Esophagus (tissue), 2 donors: Measurements from ENCODE around the gene IPO13. TPM values are rescaled to one million over a fixed set of nuclear protein-coding genes. Genes with fewer than 3 reads are reported as not detected.
A peak's percentile ranks its signal among the peaks of the same experiment; 100 is the strongest.

ENCODE experiments used
- H3K27ac ChIP-seq, 2 donors: one replicate each; pipeline ENCODE4 v1.5.1; 2013; ENCODE audit warnings: low read depth in 2 of 2, mild to moderate bottlenecking in 2 of 2, inconsistent platforms in 1 of 2, low read length in 1 of 2, moderate library complexity in 1 of 2
- H3K27me3 ChIP-seq, 2 donors: one replicate each; pipeline ENCODE4 v1.6.1; 2013; ENCODE audit warnings: low read length in 2 of 2, control low read depth in 1 of 2, mild to moderate bottlenecking in 1 of 2; ENCODE audit not compliant: insufficient read depth in 2 of 2, control insufficient read depth in 1 of 2
- H3K36me3 ChIP-seq, 2 donors: one replicate each; pipeline ENCODE4 v1.6.1; 2013; ENCODE audit warnings: low read length in 1 of 2; ENCODE audit not compliant: control insufficient read depth in 2 of 2, insufficient read depth in 2 of 2
- H3K4me1 ChIP-seq, 2 donors: one replicate each; pipeline ENCODE4 v1.6.1; 2013; ENCODE audit warnings: low read length in 1 of 2; ENCODE audit not compliant: control insufficient read depth in 2 of 2, insufficient read depth in 2 of 2
- H3K4me3 ChIP-seq, 2 donors: one replicate each; pipeline ENCODE4 v1.5.1; 2013; ENCODE audit warnings: low read length in 2 of 2, mild to moderate bottlenecking in 2 of 2, low read depth in 1 of 2, moderate library complexity in 1 of 2
- H3K9me3 ChIP-seq, 2 donors: one replicate each; pipeline ENCODE4 v1.6.1; 2013; ENCODE audit warnings: mild to moderate bottlenecking in 2 of 2, low read depth in 1 of 2, low read length in 1 of 2, moderate library complexity in 1 of 2; ENCODE audit not compliant: control insufficient read depth in 2 of 2, insufficient read depth in 1 of 2
- WGBS, 2 donors: extraction: QIAGEN DNeasy Blood & Tissue Kit; methylation state at CpG; one replicate each; pipeline ENCODE4 v1.1.7; 2013; 5-methylcytosine and 5-hydroxymethylcytosine counted together
- polyA plus RNA-seq, 2 donors: library from polyadenylated mRNA; stranded (reverse); fragments of 200-250 nt; gene quantifications; one replicate each; pipeline ENCODE4 v1.2.3, GENCODE V29; 2013
- donor health status: healthy with polysubstance abuse.
- donor health status: Bipolar disorder and iron deficiency.

The IPO13 gene, protein sequence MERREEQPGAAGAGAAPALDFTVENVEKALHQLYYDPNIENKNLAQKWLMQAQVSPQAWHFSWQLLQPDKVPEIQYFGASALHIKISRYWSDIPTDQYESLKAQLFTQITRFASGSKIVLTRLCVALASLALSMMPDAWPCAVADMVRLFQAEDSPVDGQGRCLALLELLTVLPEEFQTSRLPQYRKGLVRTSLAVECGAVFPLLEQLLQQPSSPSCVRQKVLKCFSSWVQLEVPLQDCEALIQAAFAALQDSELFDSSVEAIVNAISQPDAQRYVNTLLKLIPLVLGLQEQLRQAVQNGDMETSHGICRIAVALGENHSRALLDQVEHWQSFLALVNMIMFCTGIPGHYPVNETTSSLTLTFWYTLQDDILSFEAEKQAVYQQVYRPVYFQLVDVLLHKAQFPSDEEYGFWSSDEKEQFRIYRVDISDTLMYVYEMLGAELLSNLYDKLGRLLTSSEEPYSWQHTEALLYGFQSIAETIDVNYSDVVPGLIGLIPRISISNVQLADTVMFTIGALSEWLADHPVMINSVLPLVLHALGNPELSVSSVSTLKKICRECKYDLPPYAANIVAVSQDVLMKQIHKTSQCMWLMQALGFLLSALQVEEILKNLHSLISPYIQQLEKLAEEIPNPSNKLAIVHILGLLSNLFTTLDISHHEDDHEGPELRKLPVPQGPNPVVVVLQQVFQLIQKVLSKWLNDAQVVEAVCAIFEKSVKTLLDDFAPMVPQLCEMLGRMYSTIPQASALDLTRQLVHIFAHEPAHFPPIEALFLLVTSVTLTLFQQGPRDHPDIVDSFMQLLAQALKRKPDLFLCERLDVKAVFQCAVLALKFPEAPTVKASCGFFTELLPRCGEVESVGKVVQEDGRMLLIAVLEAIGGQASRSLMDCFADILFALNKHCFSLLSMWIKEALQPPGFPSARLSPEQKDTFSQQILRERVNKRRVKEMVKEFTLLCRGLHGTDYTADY
- polyA plus RNA-seq = 10 to 100 TPM; 18.1 to 22.1 TPM

DNA sequence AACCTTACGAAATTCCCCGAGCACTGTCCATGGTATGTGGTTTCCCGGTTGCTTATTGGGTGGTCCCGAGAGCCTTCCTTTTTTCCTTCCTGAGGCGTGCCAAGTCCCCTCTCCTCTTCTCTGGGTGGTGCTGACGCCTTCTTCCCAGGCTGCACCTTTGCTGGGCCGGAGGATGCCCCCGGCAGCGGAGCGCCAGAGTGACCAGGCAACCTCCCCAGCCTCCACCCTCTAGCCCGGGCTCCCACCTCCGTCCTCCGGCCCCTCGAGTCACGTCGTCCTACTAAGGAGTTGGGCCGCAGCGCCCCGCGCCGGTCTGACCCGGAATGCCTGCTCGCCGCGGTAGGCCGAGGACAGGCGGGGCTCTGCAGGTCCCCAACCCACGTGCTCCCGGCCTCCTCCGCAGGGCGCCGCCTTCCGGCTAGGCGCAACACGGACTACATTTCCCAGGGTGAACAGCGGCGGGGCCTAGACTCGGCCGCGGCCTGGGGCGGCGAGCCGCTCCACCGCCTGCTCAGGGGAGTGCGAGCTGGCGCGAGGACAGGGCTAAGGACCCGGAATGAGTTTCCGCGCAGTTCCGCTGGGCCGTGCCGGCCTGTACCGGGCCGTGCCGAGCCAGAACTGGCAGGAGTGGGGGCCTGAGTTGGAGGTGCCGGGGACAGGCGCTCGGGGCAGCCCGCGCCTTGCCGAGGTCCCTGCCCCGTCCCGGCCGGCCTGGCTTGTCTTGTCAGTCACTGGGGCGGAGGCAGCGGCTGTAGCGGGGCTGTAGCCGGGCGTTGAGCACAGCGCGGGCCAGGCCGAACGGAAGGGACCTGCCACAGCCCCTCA lies at the start of gene IPO13:
Gene IPO13 (plus strand): TSS at position 715 of the 825 bp plus-strand sequence. CDS start 651 bp downstream, outside the sequence.
- H3K36me3 ChIP-seq = peaks cover 0 to 9% of the 10 kb centered on the region in 2 donors
- peak within 1 kb of the TSS; percentile 90 to 95 for H3K27ac ChIP-seq
- H3K9me3 ChIP-seq = no peaks in the 10 kb centered on the region
- peaks cover 13 to 17% of the 10 kb centered on the region in 2 donors for H3K4me1 ChIP-seq
- WGBS, 2 donors = 0 to 1% methylated on average over 68 to 74 of the region's 74 CpGs
- peak within 1 kb of the TSS; percentile 80 to 82 for H3K4me3 ChIP-seq
- no peaks in the 10 kb centered on the region for H3K27me3 ChIP-seq

DNA sequence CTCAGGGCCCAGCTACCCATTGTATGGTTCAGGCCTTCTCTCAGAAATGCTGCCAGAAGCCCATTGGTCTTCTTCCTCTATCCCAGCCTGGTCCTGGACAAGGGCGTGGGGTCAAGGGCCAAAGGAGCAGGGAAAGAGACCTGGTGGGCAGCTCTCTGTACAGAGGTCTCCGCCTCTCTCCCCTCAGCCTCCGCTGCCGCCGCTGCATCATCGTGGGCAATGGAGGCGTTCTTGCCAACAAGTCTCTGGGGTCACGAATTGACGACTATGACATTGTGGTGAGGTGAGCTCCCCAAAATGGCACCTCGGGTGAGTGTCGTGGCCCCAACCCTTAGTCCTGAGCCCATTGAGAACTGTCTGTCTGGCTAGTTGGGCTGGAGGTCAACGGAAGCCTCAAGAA lies 47.8 kb upstream of the IPO13 start:
- Histone ChIP-seq H3K4me1 (peaks cover 3 to 12% of the 10 kb centered on the region in 2 donors), H3K27me3 (no peaks in the 10 kb centered on the region), H3K27ac (no peak overlapping the region), H3K9me3 (no peaks in the 10 kb centered on the region), H3K36me3 (peaks cover 0 to 11% of the 10 kb centered on the region in 2 donors), H3K4me3 (no peak overlapping the region)
- 96 to 97% methylated on average over 12 of the region's 12 CpGs for WGBS, 2 donors

DNA sequence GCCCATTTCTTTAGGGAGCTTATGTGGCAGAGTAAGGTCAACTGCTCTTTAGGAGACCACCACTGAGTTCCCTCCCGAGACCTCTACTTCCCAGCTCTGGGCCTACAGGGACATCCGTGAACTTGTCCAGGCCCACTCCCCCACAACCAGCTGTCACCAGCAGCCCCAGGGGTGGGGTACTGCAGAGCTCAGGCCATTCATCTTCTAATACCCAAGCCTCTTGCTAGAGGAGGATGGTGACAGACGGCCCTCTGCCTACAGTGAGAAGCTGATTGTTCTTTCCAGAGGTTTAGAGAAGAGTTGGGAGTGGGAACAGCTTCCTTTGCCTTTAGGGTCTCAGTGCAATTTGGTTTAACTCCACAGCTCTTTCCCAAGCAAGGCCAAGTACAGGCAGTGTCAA lies 46.4 kb upstream of the IPO13 start:
- 91 to 96% methylated on average over 3 of the region's 3 CpGs for WGBS, 2 donors
- peaks cover 0 to 11% of the 10 kb centered on the region in 2 donors for H3K36me3 ChIP-seq

DNA sequence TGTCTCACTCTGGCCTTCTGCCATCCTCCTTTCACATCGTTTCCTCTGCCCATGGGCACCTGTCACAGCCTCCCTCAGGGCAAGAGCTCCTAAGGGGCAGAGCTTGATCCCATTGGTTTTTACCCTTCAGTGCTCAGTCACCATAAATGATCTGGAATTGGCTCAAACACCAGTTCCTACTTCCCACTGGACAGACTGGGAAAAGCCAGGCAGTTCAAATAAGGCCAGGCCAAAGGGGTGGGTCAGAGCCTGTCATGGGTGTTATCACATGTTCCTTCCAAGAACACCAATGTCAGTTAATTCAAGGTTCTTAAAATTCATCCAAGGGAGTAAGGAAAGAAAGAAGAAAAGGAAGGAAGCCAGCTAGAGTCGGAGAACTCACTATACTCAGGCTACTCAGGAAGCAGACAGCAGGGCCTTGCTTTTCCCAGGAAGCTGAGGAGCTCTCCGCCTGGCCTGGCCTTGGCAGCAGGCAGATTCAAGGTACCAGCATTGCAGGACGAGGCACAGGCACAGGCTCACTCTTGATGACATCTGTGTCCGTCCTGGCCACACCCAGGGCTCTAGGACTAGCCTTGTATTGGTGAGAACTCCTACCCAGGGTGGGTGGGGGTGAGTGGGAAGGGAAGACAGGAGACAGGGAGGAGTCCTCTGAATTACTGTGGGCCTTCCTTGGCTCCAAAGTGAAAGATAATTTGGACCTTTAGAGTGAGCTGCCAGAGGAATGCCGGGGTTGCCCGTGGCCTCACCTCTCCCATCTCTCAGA lies 45.4 kb upstream of the IPO13 start:
- Histone ChIP-seq H3K27me3 (no peaks in the 10 kb centered on the region), H3K9me3 (no peaks in the 10 kb centered on the region), H3K36me3 (peaks cover 0 to 11% of the 10 kb centered on the region in 2 donors), H3K4me1 (peaks cover 3 to 12% of the 10 kb centered on the region in 2 donors), H3K4me3 (no peak overlapping the region), H3K27ac (no peak overlapping the region)
- WGBS, 2 donors = 66 to 76% methylated on average over 7 of the region's 7 CpGs

More for the DNA sequence above, 46.4 kb upstream of the IPO13 start:
- no peaks in the 10 kb centered on the region for H3K27me3 ChIP-seq
- no peaks in the 10 kb centered on the region for H3K9me3 ChIP-seq
- H3K27ac ChIP-seq = no peak overlapping the region
- peaks cover 3 to 12% of the 10 kb centered on the region in 2 donors for H3K4me1 ChIP-seq
- H3K4me3 ChIP-seq = no peak overlapping the region

DNA sequence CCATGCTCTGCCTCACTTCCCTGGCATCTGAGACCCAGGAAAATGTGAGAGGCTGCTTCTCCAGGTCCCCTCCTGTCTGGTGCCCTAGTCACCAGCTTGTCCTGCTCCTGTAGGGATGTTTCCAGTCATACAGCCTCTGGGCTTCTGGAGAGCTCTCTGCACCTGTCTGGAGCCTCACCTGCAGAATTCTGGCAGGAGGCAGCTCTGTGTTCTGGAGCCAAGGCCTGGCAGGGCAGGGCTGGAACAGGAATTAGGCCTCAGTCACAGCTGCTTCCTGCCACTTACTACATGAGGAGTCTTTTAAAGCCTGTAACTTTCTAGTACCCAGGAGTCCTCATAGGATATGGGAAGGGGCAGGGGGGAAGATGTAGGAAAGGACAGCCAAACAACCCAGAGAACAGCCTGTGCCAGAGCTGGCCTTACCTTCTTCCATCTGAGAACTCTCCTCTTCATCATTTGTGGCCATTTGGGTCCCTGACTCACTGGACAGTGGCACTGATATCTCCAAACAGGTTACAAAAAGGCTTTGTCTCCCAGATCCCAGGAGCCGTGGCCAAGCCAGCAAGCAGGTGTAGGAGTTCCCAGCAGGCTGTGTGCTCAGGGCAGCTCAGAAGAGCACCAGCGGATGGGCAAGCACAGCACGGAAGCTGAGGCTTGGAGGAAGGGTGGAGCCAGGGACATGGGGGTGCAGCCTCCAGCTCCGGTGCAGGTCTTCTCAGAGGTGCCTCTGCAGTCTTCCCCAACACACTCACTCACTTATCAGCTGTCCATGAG lies 44.5 kb upstream of the IPO13 start:
- peaks cover 0 to 11% of the 10 kb centered on the region in 2 donors for H3K36me3 ChIP-seq
- H3K9me3 ChIP-seq = peaks cover 0 to 2% of the 10 kb centered on the region in 2 donors
- peaks cover 3 to 12% of the 10 kb centered on the region in 2 donors for H3K4me1 ChIP-seq
- 71 to 73% methylated on average over 4 of the region's 4 CpGs for whole genome bisulfite sequencing, 2 donors
- no peak overlapping the region for H3K4me3 ChIP-seq
- H3K27me3 ChIP-seq = no peaks in the 10 kb centered on the region
- no peak overlapping the region for H3K27ac ChIP-seq

DNA sequence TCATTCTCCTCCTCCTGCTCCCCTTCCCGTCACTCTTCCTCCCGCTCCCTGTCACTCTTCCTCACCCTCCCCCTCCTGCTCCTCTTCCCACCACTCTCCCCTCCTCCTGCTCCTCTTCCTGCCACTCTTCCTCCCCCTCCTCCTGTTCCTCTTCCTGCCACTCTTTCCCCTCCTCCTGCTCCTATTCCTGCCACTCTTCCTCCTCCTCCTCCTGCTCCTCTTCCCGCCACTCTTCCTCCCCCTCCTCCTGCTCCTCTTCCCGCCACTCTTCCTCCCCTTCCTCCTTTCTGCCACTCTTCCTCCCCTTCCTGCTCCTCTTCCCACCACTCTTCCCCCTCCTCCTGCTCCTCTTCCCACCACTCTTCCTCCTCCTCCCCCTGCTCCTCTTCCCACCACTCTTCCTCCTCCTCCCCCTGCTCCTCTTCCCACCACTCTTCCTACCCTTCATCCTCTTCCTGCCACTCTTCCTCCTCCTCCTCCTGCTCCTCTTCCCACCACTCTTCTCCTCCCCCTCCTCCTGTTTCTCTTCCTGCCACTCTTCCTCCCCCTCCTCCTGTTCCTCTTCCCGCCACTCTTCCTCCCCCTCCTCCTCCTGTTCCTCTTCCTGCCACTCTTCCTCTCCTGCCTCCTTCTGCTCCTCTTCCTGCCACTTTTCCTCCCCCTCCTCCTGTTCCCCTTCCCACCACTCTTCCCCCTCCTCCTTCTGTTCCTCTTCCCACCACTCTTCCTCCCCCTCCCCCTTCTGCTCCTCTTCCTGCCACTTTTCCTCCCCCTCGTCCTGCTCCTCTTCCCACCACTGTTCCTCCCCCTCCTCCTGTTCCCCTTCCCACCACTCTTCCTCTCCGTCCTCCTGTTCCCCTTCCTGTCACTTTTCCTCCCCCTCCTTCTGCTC lies 41.8 kb upstream of the IPO13 start:
- Histone ChIP-seq H3K9me3 (peaks cover 0 to 2% of the 10 kb centered on the region in 2 donors), H3K4me1 (peaks cover 3 to 12% of the 10 kb centered on the region in 2 donors), H3K4me3 (no peak overlapping the region), H3K27me3 (no peaks in the 10 kb centered on the region), H3K27ac (no peak overlapping the region), H3K36me3 (no peaks in the 10 kb centered on the region)
- 57 to 60% methylated on average over 7 of the region's 7 CpGs for WGBS, 2 donors

DNA sequence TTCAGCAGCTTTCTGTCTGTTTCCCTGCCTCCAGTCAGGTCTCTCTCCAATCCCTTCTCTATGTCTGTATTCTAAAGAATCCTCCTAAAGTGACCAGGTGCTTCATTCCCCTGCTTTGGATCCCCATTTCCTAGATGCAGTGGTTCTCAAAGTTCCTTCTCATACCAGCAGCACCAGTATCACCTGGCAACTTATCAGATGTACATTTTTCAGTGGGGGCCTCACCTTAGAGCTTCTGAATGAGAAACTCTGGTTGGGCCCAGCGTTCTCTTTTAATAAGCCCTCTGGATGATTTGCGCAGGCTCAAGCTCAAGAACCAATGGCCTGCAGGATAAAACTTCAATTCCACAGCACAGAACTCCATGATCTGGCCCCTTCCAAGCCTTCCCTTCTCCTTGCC lies 38.5 kb upstream of the IPO13 start:
- WGBS, 2 donors = 96 to 98% methylated on average over 2 of the region's 2 CpGs
- no peaks in the 10 kb centered on the region for H3K27me3 ChIP-seq
- no peaks in the 10 kb centered on the region for H3K36me3 ChIP-seq
- peaks cover 0 to 2% of the 10 kb centered on the region in 2 donors for H3K9me3 ChIP-seq
- H3K4me1 ChIP-seq = peaks cover 0 to 4% of the 10 kb centered on the region in 2 donors
- H3K27ac ChIP-seq = no peak overlapping the region
- H3K4me3 ChIP-seq = no peak overlapping the region
